MM.1S (cell line): ENCODE data around the gene COA4.
"Not testable (repeated sequence)": the region's sequence is repeated elsewhere in the genome, so short reads cannot be mapped to it uniquely, and the experiment has no call there.

Experiments
- EZH2 ChIP-seq: fragments of 300-600 bp; sonication (generic); optimal IDR thresholded peaks from 2 replicates; pipeline ENCODE3; 2017; ENCODE audit warnings: low read depth, mild to moderate bottlenecking, antibody characterized with exemption, low read length, mixed read lengths
- EZH2phosphoT487 ChIP-seq: fragments of 300-600 bp; sonication (generic); IDR thresholded peaks from 2 replicates; pipeline ENCODE4 v1.6.1; 2018; ENCODE audit warnings: antibody characterized with exemption, low read length
- TF ChIP-seq, protein P1 (sequence below): fragments of 300-600 bp; sonication (generic); IDR thresholded peaks from 2 replicates; pipeline ENCODE4 v1.5.1; 2016; ENCODE audit warnings: antibody characterized with exemption, low read length, mixed read lengths

DNA sequence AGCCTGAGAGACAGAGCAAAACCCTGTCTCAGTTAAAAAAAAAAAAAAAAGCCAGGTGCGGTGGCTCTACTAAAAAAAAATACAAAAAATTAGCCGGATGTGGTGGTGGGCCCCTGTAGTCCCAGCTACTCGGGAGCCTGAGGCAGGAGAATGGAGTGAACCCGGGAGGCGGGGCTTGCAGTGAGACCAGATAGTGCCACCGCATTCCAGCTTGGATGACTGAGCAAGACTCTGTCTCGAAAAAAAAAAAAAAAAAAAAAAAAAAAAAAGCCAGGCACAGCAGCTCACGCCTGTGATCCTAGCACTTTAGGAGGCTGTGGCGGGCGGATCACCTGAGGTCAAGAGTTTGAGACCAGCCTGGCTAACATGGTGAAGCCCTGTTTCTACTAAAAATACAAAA is 3.8 kb upstream of the COA4 start:
- TF ChIP-seq, protein P1, sequence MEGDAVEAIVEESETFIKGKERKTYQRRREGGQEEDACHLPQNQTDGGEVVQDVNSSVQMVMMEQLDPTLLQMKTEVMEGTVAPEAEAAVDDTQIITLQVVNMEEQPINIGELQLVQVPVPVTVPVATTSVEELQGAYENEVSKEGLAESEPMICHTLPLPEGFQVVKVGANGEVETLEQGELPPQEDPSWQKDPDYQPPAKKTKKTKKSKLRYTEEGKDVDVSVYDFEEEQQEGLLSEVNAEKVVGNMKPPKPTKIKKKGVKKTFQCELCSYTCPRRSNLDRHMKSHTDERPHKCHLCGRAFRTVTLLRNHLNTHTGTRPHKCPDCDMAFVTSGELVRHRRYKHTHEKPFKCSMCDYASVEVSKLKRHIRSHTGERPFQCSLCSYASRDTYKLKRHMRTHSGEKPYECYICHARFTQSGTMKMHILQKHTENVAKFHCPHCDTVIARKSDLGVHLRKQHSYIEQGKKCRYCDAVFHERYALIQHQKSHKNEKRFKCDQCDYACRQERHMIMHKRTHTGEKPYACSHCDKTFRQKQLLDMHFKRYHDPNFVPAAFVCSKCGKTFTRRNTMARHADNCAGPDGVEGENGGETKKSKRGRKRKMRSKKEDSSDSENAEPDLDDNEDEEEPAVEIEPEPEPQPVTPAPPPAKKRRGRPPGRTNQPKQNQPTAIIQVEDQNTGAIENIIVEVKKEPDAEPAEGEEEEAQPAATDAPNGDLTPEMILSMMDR: not testable (repeated sequence)
- TF ChIP-seq EZH2, EZH2phosphoT487: not testable (repeated sequence)
